Panc1 (cell line): Measurements from ENCODE around the gene CLCN6. TPM values are rescaled to one million over a fixed set of nuclear protein-coding genes. Genes with fewer than 3 reads are reported as not detected.

Source experiments
- ATAC-seq: fragments of 200-7000 bp; cut with Tn5 transposase; 2 replicates; pipeline ENCODE4 v1.9.1; 2020; ENCODE audit warnings: mild to moderate bottlenecking, moderate library complexity
- BruUV-seq: library from RNA; stranded (reverse); fragments of 400-500 nt; replicated peaks from 2 replicates; lab custom pipeline; 2021; lab: Mats Ljungman, UMichigan
- CTCF ChIA-PET: fragments of 300-600 bp; sonication (Branson Sonifier 250); formaldehyde crosslinking; loops from one replicate; lab custom pipeline; 2022; ENCODE audit warnings: antibody characterized with exemption; lab: Charles Lee
- POLR2A ChIA-PET: fragments of 300-600 bp; sonication (Branson Sonifier 250); formaldehyde crosslinking; loops from one replicate; lab custom pipeline; 2022; ENCODE audit warnings: antibody characterized with exemption; lab: Charles Lee
- DNase-seq: peaks from one replicate; pipeline ENCODE4 v3.0.0-alpha.2; 2010; ENCODE audit warnings: low read depth, low spot score
- H3K27ac ChIP-seq: 2 replicates; pipeline ENCODE4 v1.5.1; 2011; ENCODE audit warnings: mild to moderate bottlenecking, low read length, inconsistent platforms
- H3K27me3 ChIP-seq: fragments of 200-500 bp; sonication (Bioruptor generic); 2 replicates; pipeline ENCODE4 v1.6.0; 2014; ENCODE audit warnings: low read length, inconsistent platforms; ENCODE audit not compliant: control insufficient read depth, insufficient read depth
- H3K36me3 ChIP-seq: fragments of 200-500 bp; sonication (Bioruptor generic); 2 replicates; pipeline ENCODE4 v1.5.1; 2014; ENCODE audit warnings: inconsistent platforms, mild to moderate bottlenecking, low read length, moderate library complexity; ENCODE audit not compliant: control insufficient read depth, insufficient read depth
- H3K4me1 ChIP-seq: 2 replicates; pipeline ENCODE4 v1.5.1; 2011; ENCODE audit warnings: inconsistent platforms, mild to moderate bottlenecking, low read length, moderate library complexity; ENCODE audit not compliant: control insufficient read depth, insufficient read depth
- H3K4me3 ChIP-seq, 2 experiments: 2 replicates each; pipeline ENCODE4 v1.5.1; 2011 to 2012; ENCODE audit warnings: low read depth in 2 of 2, low read length in 2 of 2, mild to moderate bottlenecking in 2 of 2, inconsistent platforms in 1 of 2, moderate library complexity in 1 of 2
- H3K9me3 ChIP-seq: fragments of 200-500 bp; sonication (Bioruptor generic); 2 replicates; pipeline ENCODE4 v1.5.1; 2014; ENCODE audit warnings: low read depth, mild to moderate bottlenecking, inconsistent platforms, low read length, moderate library complexity; ENCODE audit not compliant: control insufficient read depth, insufficient read depth
- POLR2AphosphoS5 ChIP-seq: IDR thresholded peaks from 2 replicates; pipeline ENCODE4 v1.6.1; 2012; ENCODE audit warnings: mild to moderate bottlenecking, low read depth, low read length, moderate library complexity
- SIN3A ChIP-seq: IDR thresholded peaks from 2 replicates; pipeline ENCODE4 v1.6.1; 2012; ENCODE audit warnings: low read depth, mild to moderate bottlenecking, low read length, moderate library complexity, borderline replicate concordance; ENCODE audit not compliant: insufficient read depth
- TCF7L2 ChIP-seq: IDR thresholded peaks from 2 replicates; pipeline ENCODE4 v1.6.1; 2011; ENCODE audit warnings: mild to moderate bottlenecking, low read depth, low read length, inconsistent platforms
- in situ Hi-C: cut with HindIII; loops from 2 replicates; pipeline ENCODE4 v1.10.0; 2016; ENCODE audit warnings: low sequenced_read_pairs, low pct_unique_long_range_greater_than_20kb
- intact Hi-C: fragments of 100-400 bp; cut with micrococcal nuclease; formaldehyde crosslinking; loops from one replicate; pipeline ENCODE4 v1.10.0; 2022; ENCODE audit not compliant: unreplicated experiment
- total RNA-seq: library from RNA; stranded (reverse); gene quantifications from one replicate; pipeline ENCODE4 v1.2.1, GENCODE V29; 2021; ENCODE audit not compliant: unreplicated experiment
- TF ChIP-seq, protein P1 (sequence below): fragments of 450-650 bp; IDR thresholded peaks from 2 replicates; pipeline ENCODE4 v1.5.1; 2017; ENCODE audit warnings: mild to moderate bottlenecking
- TF ChIP-seq, protein P2 (sequence below), 2 experiments: IDR thresholded peaks; 2 replicates each; pipeline ENCODE4 v1.6.1; 2011 to 2012; ENCODE audit warnings: low read depth in 2 of 2, control low read depth in 1 of 2, low read length in 1 of 2, mild to moderate bottlenecking in 1 of 2, moderate library complexity in 1 of 2; ENCODE audit not compliant: insufficient read depth in 1 of 2

Gene CLCN6
- total RNA-seq, 1 experiment from 2014 or later, result 23.6 TPM

DNA sequence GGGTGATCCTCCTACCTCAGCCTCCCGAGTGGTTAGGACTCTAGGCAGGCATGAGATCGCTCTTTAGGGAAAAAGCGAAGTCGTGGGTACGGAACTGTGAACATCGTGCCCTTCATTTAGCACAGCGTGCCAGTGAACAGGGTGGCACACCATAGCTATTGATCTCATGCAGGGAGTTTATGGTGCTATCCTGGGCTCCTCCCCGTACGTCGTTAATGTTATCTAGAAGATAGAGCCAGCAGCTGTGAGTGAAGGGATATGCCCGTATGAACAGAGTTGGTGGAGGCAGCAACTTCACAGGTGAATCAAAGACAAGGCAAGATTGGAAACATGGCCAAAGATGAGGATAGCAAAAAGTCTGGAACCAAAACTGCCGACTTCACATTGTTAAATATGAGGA lies 11.2 kb downstream of the CLCN6 start:
- H3K27me3 ChIP-seq, result no peaks in the 10 kb centered on the region
- intact Hi-C loops, result no loop called here
- DNase-seq, result no peak
- peaks cover 18% of the 10 kb centered on the region; the same call in 1 of the 2 replicates for H3K36me3 ChIP-seq
- ATAC-seq, result no peak
- H3K27ac ChIP-seq, result no peak overlapping the region
- no TSS peak for BruUV-seq
- H3K4me3 ChIP-seq, result no peak overlapping the region
- H3K9me3 ChIP-seq, result no peaks in the 10 kb centered on the region
- ChIA-PET POLR2A (no interaction called here), CTCF (interaction anchor here (0.6 kb wide), 1 partner anchor 85 kb away, joined by 9 read pairs; no protein-coding TSS in a partner anchor)
- in situ Hi-C loops, result no loop called here
- TF ChIP-seq, protein P1, sequence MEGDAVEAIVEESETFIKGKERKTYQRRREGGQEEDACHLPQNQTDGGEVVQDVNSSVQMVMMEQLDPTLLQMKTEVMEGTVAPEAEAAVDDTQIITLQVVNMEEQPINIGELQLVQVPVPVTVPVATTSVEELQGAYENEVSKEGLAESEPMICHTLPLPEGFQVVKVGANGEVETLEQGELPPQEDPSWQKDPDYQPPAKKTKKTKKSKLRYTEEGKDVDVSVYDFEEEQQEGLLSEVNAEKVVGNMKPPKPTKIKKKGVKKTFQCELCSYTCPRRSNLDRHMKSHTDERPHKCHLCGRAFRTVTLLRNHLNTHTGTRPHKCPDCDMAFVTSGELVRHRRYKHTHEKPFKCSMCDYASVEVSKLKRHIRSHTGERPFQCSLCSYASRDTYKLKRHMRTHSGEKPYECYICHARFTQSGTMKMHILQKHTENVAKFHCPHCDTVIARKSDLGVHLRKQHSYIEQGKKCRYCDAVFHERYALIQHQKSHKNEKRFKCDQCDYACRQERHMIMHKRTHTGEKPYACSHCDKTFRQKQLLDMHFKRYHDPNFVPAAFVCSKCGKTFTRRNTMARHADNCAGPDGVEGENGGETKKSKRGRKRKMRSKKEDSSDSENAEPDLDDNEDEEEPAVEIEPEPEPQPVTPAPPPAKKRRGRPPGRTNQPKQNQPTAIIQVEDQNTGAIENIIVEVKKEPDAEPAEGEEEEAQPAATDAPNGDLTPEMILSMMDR, result no peak
- TF ChIP-seq POLR2AphosphoS5 (no peak), SIN3A (no peak), TCF7L2 (no peak)
- TF ChIP-seq, protein P2, sequence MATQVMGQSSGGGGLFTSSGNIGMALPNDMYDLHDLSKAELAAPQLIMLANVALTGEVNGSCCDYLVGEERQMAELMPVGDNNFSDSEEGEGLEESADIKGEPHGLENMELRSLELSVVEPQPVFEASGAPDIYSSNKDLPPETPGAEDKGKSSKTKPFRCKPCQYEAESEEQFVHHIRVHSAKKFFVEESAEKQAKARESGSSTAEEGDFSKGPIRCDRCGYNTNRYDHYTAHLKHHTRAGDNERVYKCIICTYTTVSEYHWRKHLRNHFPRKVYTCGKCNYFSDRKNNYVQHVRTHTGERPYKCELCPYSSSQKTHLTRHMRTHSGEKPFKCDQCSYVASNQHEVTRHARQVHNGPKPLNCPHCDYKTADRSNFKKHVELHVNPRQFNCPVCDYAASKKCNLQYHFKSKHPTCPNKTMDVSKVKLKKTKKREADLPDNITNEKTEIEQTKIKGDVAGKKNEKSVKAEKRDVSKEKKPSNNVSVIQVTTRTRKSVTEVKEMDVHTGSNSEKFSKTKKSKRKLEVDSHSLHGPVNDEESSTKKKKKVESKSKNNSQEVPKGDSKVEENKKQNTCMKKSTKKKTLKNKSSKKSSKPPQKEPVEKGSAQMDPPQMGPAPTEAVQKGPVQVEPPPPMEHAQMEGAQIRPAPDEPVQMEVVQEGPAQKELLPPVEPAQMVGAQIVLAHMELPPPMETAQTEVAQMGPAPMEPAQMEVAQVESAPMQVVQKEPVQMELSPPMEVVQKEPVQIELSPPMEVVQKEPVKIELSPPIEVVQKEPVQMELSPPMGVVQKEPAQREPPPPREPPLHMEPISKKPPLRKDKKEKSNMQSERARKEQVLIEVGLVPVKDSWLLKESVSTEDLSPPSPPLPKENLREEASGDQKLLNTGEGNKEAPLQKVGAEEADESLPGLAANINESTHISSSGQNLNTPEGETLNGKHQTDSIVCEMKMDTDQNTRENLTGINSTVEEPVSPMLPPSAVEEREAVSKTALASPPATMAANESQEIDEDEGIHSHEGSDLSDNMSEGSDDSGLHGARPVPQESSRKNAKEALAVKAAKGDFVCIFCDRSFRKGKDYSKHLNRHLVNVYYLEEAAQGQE (IDR thresholded peaks at IDR 0.05; ENCODE audit: insufficient read depth in 1 of 2, low read depth in 2 of 2, low read length in 1 of 2), result no peak
- H3K4me1 ChIP-seq, result no peaks in the 10 kb centered on the region

DNA sequence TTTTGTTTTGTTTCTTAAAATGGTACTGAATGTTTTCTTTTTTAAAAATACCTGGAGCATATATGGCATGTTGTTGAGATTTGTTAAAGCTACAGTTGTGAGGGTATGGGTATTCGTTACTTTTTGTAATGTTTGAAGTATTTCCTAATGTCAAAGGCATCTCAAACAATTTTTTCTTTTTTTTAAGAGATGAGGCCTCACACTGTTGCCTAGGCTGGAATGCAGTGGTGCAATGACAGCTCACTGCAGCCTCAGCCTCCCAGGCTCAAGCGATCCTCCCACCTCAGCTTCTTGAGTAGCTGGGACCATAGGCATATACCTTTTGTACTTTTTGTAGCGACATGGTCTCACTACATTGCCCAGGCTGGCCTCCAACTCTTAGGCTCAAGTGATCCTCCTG lies 16.1 kb downstream of the CLCN6 start:
- ChIA-PET POLR2A (interaction anchor here (0.5 to 1.4 kb wide), 2 partner anchors 31 to 86 kb away, joined by 3 read pairs; no protein-coding TSS in a partner anchor), CTCF (interaction anchor here (0.7 kb wide), 1 partner anchor 14 kb away, joined by 3 read pairs; no protein-coding TSS in a partner anchor)
- intact Hi-C loops, result no loop called here
- ATAC-seq (no peak), DNase-seq (no peak)
- H3K27me3 ChIP-seq, result no peaks in the 10 kb centered on the region
- no TSS peak for BruUV-seq
- no peaks in the 10 kb centered on the region for H3K4me1 ChIP-seq
- H3K9me3 ChIP-seq, result no peaks in the 10 kb centered on the region
- TF ChIP-seq POLR2AphosphoS5 (no peak), SIN3A (no peak), TCF7L2 (no peak)
- TF ChIP-seq, protein P2 (IDR thresholded peaks at IDR 0.05; ENCODE audit: insufficient read depth in 1 of 2, low read depth in 2 of 2, low read length in 1 of 2), result no peak
- TF ChIP-seq, protein P1, result no peak
- peaks cover 8% of the 10 kb centered on the region; the same call in 1 of the 2 replicates for H3K36me3 ChIP-seq
- H3K27ac ChIP-seq, result no peak overlapping the region
- in situ Hi-C loops, result no loop called here
- no peak overlapping the region for H3K4me3 ChIP-seq
